HEK293T (cell line): ENCODE data around the gene PDZD2.

Experiments used
- ARNT ChIP-seq: fragments of 450-650 bp; IDR thresholded peaks from 2 replicates; pipeline ENCODE4 v1.6.1; 2017; ENCODE audit warnings: mild to moderate bottlenecking
- SP1 ChIP-seq: fragments of 450-650 bp; IDR thresholded peaks from 2 replicates; pipeline ENCODE4 v1.6.1; 2017
- SUZ12 ChIP-seq: fragments of 450-650 bp; IDR thresholded peaks from 2 replicates; pipeline ENCODE4 v1.6.1; 2016; ENCODE audit warnings: mild to moderate bottlenecking
- ZNF384 ChIP-seq: fragments of 450-650 bp; IDR thresholded peaks from 2 replicates; pipeline ENCODE4 v1.6.1; 2016

GRCh38 chr5:31598640-31599611 lies 40.0 kb upstream of the PDZD2 start:
- TF ChIP-seq SUZ12 (no peak), SP1 (no peak), ARNT (no peak), ZNF384 (no peak)
